ENCODE data around the gene IBTK.
"Not testable (repeated sequence)": the region's sequence is repeated elsewhere in the genome, so short reads cannot be mapped to it uniquely, and the experiment has no call there.

Gene IBTK

GRCh38 chr6:82131441-82131840 is 116.1 kb downstream of the IBTK start:
- POLR2A ChIA-PET: no interaction called here
- DNase-seq (ENCODE audit: extremely low spot score): no peak
- CTCF ChIA-PET: no interaction called here
- no peak for TF ChIP-seq CTCF (IDR thresholded peaks at IDR 0.05; ENCODE audit: control extremely low read depth, extremely low read depth, low read depth, missing control alignments)

GRCh38 chr6:82129797-82130196 is 117.7 kb downstream of the IBTK start:
- CTCF ChIA-PET: interaction anchor here (1.1 kb wide), 1 partner anchor 14 kb away, joined by 3 read pairs; no protein-coding TSS in a partner anchor
- no peak for TF ChIP-seq CTCF (IDR thresholded peaks at IDR 0.05; ENCODE audit: control extremely low read depth, extremely low read depth, low read depth, missing control alignments)

GRCh38 chr6:82128973-82129372 is 118.6 kb downstream of the IBTK start:
- DNase-seq (ENCODE audit: extremely low spot score); POLR2A ChIA-PET; CTCF ChIA-PET: not testable (repeated sequence)

More at GRCh38 chr6:82129797-82130196, 117.7 kb downstream of the IBTK start:
- POLR2A ChIA-PET: no interaction called here
- DNase-seq (ENCODE audit: extremely low spot score): no peak

GRCh38 chr6:82123632-82124031 is 123.9 kb downstream of the IBTK start:
- no peak for TF ChIP-seq CTCF (IDR thresholded peaks at IDR 0.05; ENCODE audit: control extremely low read depth, extremely low read depth, low read depth, missing control alignments)
- DNase-seq (ENCODE audit: extremely low spot score): no peak
- CTCF ChIA-PET: interaction anchor here (1.0 kb wide), 1 partner anchor 8 kb away, joined by 3 read pairs; no protein-coding TSS in a partner anchor
- POLR2A ChIA-PET: no interaction called here

Data from GM10248 (cell line).